HFF-Myc (cell line): Measurements from ENCODE around the gene SNX27.

Experiments used
- DNase-seq: peaks from one replicate; pipeline ENCODE4 v3.0.0-alpha.2; 2011; ENCODE audit warnings: low read depth; ENCODE audit errors: extremely low read depth
- H3K4me3 ChIP-seq: replicated peaks from 2 replicates; pipeline ENCODE4 v1.5.1; 2011; ENCODE audit warnings: low read depth, mild to moderate bottlenecking, control low read depth, low read length
- TF ChIP-seq, protein P1 (sequence below): IDR thresholded peaks from 2 replicates; pipeline ENCODE4 v1.5.1; 2012; ENCODE audit warnings: mild to moderate bottlenecking, low read depth, low read length, control low read depth; ENCODE audit errors: missing control alignments

The SNX27 gene

DNA sequence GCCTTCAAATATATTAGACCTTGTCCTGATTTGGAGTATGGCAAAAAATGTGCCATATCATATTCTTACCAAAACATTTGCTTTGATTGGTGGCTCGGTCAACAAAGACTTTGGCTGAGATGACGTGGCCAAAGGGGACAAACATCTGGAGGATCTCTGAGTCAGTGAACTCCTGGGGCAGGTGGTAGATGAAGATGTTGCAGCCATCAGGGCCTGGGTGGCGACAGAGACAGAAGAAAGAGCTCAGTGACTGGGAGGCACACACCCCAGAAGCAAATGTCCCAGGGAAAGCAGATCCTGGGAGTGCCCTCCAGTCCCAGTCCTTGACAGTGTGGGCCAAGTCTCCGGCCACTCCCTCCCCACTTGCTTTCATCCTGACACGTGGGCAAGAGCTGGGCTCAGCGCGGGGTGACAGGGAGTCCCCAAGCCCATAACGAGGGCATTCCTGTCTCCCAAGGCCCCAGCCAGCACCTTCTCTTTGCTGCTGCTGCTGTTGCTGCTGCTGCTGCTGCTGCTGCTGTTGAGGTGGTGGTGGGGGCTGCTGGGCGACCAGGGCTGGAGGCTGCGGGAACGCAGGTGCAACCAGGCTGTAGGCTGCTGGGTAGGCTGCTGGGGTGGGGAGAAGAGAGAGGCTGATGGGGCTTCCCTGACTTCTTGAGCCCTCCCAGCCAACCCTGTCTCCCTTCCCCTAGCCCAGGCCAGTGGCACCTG is 94.1 kb downstream of the SNX27 start:
- TF ChIP-seq, protein P1, sequence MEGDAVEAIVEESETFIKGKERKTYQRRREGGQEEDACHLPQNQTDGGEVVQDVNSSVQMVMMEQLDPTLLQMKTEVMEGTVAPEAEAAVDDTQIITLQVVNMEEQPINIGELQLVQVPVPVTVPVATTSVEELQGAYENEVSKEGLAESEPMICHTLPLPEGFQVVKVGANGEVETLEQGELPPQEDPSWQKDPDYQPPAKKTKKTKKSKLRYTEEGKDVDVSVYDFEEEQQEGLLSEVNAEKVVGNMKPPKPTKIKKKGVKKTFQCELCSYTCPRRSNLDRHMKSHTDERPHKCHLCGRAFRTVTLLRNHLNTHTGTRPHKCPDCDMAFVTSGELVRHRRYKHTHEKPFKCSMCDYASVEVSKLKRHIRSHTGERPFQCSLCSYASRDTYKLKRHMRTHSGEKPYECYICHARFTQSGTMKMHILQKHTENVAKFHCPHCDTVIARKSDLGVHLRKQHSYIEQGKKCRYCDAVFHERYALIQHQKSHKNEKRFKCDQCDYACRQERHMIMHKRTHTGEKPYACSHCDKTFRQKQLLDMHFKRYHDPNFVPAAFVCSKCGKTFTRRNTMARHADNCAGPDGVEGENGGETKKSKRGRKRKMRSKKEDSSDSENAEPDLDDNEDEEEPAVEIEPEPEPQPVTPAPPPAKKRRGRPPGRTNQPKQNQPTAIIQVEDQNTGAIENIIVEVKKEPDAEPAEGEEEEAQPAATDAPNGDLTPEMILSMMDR, result no peak
- H3K4me3 ChIP-seq, result no peak overlapping the region
- DNase-seq, result no peak

DNA sequence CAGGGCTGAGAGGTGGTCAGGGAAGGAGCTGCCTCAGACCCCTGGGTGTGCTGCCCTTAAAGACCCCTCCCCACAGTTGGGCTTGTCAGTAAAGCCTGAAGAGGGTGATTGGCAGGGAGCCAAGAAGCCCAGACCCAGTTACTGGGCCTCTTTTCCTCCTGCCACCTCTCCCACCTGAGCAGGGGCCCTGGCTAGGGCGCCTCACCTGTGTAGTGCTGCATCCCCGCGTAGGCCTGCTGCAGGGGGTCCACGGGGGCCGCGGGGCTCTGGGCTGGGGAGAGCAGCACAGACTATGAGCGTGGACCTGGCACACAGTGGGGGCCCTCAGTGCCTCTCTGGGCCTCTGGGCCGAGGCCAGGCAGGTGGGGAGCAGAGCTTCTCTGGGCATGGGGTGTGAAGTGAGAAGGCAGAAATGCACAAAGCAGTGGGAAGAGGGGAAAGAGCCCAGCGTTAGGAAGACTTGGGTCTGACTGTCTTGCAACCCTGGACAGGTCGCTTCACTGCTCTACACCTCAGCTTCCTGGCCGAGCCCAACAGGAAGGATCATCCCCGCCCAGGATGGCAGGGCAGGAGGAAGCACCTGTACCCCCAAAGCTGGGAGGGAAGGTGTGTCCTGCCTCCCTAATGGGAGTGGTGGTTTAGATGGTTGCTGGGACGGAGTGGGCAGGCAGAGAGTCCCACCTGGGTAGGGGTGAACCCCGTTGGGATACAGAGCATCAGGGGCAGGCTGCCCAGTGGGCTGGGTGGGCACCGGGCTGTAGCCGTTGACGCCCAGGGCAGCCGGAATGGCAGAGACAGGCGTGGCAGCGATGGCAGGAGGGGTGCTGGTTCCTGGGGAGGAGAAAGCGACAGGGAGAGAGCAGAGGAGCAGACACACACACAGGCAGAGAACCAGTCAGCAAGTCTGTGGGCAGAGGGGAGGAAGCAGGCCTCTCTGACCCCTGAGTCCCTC is 94.9 kb downstream of the SNX27 start:
- DNase-seq, result no peak
- TF ChIP-seq, protein P1, result no peak
- no peak overlapping the region for H3K4me3 ChIP-seq

DNA sequence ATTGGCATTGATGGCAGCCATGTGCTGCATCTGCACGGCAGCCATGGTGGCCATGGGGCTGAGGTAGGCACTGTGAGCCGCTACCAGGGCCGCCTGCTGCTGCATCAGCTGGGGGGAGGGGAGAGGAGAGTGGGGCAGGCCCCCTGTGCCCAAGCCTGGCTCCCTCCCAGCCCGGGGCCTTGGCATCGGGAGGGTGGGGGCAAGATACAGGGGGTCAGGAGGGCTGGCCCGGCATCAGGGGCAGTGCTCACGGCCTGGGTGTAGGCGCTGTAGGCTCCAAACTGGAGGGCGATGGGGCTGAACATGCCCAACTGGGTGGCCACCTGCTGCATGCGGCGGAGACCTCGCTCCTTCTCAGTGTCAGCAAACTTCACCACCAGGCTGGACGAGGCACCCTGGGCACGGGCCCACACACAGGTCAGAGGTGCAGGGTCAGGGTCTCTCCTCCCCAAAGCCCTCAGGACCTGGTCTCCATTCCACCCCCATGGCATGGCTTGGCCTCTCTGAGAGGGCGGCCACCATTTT is 95.8 kb downstream of the SNX27 start:
- no peak overlapping the region for H3K4me3 ChIP-seq
- TF ChIP-seq, protein P1, result no peak
- DNase-seq, result no peak

DNA sequence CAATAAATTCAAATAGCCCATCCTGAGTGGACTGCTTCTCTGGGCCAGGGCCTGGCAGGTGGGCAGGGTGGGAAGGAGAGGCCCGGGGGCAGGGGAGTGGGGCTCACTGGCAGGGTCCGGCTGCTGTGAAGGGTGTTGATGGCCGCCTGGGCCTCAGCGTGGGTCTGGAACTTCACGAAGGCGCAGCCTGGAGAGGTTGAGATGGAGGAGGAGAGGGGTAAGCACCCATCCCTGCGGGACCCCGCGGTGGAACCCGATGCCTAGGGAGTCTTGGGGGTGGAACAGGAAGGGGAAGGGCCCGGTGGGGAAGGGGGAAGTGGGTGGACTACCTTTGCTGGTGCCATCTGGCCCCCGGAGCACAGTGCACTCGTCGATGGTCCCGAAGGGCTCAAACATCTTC is 97.0 kb downstream of the SNX27 start:
- no peak overlapping the region for H3K4me3 ChIP-seq
- TF ChIP-seq, protein P1, result no peak
- no peak for DNase-seq

DNA sequence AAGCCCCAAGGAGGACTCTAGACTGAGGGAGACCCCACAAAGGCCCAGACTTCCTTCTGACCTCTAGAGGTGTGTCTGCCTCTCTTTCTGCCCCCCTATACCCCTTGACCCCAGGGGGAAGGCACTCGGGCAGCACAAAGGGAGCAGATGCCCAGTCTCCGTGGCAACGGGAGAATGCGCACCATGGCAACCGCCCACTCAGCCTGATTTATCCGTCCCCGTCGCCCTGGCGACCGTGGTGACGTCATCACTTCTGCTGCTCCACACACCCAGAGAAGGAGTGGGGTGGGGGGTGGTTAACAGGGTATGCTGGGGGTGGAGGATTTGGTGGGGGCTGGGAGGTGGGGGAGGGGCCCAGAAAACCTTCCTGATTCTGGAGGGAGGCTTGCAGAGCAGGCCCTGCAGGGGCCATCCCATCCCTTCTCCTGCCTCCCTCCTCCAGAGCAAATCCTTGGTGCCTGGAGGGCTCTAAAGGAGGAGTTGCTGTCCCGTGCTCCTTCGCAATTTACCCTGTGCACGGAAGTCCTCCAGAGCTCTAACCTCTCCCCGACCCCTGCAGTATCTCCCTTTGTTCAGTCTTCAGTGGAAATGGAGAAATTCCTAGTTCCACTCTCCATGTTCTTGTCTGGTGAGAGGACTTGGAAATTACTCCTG is 98.5 kb downstream of the SNX27 start:
- no peak for DNase-seq
- TF ChIP-seq, protein P1, result no peak
- H3K4me3 ChIP-seq, result no peak overlapping the region

DNA sequence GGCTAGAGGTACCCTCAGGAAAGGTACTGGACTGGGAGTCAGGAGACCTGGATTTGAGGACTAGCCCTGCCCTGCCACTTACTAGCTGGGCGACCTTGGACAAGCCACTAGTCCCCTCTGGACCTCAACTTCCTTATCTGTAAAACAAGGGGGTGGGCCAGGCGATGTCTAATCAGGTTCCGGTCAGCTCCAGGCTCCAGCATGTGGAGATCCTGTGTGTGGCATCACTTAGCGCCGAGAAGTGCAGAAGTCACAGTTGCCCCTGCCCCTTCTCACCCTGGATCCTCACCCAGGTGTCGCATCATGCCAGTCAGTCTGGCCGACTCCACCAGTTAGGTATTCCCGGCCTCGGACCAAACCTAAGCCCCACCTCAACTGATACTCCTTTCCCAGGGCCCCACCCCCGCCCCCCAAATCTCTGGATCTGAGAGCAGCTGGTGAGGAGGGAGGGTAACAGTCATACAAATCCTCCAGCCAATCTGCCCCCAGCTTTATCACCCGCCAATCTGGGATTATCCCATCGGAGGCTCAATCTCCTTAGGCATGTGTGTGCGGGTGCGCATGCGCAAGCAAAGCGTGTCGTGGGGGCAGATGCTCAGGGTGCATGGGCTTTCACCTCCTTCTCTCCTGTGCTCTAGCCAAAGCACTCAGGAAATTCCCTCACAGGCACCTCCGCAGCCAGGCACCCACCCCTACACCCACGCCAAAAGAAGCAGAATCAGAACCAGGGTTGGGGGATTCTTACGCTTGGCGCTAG is 99.4 kb downstream of the SNX27 start:
- no peak overlapping the region for H3K4me3 ChIP-seq
- TF ChIP-seq, protein P1, result no peak
- DNase-seq, result no peak
